ENCODE measurements around the gene CEP72. TPM values are rescaled to one million over a fixed set of nuclear protein-coding genes. Genes with fewer than 3 reads are reported as not detected.

CEP72 gene
- total RNA-seq, 1 donor from 2014 or later: 2.0 TPM

GRCh38 chr5:610011-610743, 2.0 kb upstream of the CEP72 start:
- DNase-seq (ENCODE audit: missing footprints): no peak
- ATAC-seq: no peak
- intact Hi-C loops (cut with DNase I): no loop called here

- no peak for DNase-seq (ENCODE audit: missing footprints)
- no peak for ATAC-seq
- intact Hi-C loops (cut with DNase I): no loop called here
These were observed 1.1 kb upstream of the CEP72 start for GRCh38 chr5:610744-611730.

- DNase-seq (ENCODE audit: missing footprints) (peak; percentile 75), ATAC-seq (no peak)
- intact Hi-C loops (cut with DNase I): no loop called here
These were observed 621 bp downstream of the CEP72 start for GRCh38 chr5:612498-613424.

GRCh38 chr5:616484-617039, 4.4 kb downstream of the CEP72 start:
- ATAC-seq: no peak
- no peak for DNase-seq (ENCODE audit: missing footprints)
- intact Hi-C loops (cut with DNase I): no loop called here

DNA sequence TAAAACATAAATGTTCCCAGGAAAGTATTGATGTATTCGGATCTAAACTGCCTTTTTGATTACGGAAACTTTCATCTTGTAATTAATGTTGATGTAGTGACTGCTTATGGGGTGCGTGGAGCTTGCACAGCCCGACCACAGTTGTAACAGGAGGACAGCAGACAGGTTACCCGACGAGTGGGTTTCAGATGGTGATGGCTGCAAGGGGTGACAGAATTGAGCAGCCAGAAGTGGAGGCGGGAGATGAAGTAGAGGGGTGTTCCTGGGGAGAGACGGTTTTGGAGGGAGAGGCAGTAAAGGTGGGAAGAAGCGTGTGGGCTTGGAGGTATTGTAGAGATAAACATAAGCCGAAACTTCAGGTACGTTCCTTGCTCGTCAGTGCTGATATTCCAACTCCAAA, 5.8 kb downstream of the CEP72 start:
- no peak for ATAC-seq
- DNase-seq (ENCODE audit: missing footprints): no peak
- intact Hi-C loops (cut with DNase I): no loop called here

DNA sequence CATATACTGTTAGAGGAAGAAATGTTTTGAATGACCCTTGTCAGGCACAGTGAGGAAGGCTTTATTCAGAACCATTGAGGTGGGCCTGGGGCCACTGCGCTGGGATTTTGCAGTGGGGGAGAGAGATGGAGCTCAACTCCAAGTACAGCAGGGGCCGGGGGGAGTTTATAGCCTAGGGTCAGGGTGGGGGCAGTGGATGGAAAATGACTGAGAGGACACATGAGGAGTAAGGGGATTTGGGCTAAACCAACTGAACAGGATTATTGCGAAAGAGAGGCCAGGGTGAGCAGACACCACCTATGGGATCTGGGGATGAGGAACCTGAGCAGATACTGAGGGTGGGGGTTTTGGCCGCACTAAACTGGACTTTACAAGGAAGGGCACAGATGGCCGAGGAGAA, 6.3 kb downstream of the CEP72 start:
- DNase-seq (ENCODE audit: missing footprints) (no peak), ATAC-seq (no peak)
- intact Hi-C loops (cut with DNase I): no loop called here

DNA sequence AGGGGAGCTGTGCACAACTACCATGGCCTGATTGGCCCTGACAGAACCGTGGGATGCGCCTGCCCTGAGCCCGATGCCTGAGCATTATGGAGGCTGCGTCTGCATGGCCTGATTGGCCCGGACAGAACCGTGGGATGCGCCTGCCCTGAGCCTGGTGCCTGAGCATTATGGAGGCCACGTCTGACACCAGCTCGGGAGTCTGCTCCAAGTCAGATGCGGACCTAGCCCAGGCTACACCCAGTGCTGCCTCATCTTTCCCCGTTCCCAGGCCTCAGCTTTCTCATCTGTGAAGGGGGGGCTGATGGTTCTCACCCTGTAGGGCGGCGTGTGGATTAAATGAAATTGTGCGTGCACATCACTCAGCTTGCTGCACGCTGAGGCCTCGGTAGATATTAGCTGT, 7.3 kb downstream of the CEP72 start:
- DNase-seq (ENCODE audit: missing footprints) (no peak), ATAC-seq (no peak)
- intact Hi-C loops (cut with DNase I): no loop called here

DNA sequence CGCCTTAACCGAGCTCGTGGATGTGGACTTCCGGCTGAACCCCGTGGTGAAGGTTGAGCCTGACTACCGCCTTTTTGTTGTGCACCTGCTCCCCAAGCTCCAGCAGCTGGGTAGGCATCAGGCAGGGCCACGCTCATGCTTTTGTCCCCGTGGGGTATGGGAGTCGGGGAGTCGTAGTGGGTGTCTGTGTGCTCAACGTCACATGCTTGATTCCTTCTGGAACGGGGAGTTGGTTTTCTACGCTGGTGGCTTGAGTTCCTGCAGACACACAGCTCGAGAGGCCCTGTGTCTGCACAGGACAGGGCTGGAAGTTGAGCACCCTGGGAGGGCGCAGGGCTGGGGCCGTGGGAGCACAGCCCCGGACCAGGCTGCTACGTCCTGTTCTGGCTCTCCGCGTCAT, 8.0 kb downstream of the CEP72 start:
- DNase-seq (ENCODE audit: missing footprints): no peak
- ATAC-seq: no peak
- intact Hi-C loops (cut with DNase I): no loop called here

GRCh38 chr5:620586-621180, 8.5 kb downstream of the CEP72 start:
- ATAC-seq: no peak
- no peak for DNase-seq (ENCODE audit: missing footprints)
- intact Hi-C loops (cut with DNase I): no loop called here

DNA sequence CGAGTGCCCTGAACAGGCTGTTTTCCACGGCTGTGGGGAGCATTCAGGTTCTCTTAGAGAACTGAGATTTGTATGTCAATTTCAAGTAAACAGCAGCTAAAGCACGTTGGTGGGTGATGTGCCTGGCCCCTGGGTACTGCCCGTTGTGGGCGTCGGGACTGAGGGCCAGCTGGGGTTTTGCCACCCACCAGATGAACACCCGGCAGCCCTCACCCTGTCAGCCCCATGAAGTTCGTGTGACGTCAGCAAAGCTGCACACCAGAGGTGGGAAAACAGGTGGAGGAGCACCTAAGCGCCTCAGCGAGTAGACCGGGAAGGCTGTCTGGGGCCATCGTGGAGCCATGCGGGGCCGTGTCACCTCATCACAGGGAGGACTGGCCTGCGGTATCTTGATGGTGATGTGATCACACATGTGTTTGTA, 9.2 kb downstream of the CEP72 start:
- DNase-seq (ENCODE audit: missing footprints) (no peak), ATAC-seq (no peak)
- intact Hi-C loops (cut with DNase I): no loop called here

DNA sequence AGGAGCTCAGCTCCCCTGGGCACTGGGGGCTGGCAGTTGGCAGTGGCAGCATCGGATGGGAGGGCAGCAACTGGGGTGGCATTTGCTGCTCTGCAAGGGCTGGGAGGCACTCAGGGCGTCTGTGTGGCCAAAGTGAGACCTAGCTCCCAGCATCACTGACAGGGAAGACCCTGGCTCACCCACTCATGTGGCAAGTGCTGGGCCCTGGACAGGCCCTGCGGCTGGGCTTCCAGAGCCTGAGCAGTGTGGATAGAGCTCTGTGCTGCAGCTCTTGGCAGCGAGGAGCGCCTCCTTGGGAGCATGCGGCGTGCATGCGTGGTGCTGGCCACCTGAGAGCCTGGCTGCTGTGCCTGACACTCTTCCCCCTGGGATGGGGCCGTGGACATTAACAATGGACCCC, 10.2 kb downstream of the CEP72 start:
- DNase-seq (ENCODE audit: missing footprints): no peak
- ATAC-seq: no peak
- intact Hi-C loops (cut with DNase I): no loop called here

DNA sequence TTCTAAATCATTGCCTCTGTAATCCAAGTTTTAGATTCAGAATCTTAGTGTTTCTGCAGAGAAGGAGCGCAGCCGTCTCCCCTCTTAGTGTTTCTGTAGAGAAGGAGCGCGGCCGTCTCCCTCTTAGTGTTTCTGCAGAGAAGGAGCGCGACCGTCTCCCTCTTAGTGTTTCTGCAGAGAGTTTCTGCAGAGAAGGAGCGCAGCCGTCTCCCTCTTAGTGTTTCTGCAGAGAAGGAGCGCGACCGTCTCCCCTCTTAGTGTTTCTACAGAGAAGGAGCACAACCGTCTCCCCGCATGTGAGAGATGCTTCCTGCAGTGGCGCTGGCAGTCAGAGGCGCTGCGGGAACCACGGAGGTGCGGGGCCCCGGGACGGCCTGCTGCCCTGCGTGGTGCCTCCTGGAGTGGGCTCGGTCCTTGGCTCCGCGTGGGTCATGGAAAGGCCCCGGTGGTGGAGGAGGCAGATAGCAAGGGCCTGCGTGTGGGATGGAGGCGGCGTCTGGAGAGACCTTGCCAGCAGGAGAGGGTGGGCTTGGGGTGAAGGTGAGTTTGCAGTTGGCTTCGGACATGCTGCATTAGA, 10.9 kb downstream of the CEP72 start:
- DNase-seq (ENCODE audit: missing footprints) (no peak), ATAC-seq (no peak)
- intact Hi-C loops (cut with DNase I): no loop called here

DNA sequence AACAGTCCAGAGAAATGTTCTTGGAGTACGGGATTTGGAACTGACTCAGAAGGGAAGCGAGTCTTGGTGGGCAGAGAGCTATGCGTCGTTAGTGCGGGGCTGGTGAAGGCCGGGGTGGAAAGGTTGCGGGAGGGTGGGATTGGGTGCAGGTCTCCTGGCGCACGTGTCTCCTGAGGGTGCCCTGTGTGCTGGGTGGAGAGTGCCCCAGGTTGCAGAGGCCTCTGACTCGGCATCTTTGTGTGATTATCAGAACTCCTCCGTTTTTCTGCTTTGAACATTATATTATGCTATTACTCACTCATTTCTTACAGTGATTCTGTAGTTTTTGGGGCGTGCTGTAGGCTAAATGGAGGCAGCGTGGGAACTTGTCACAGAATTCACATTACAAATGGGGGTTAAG, 11.4 kb downstream of the CEP72 start:
- ATAC-seq (no peak), DNase-seq (ENCODE audit: missing footprints) (no peak)
- intact Hi-C loops (cut with DNase I): no loop called here

DNA sequence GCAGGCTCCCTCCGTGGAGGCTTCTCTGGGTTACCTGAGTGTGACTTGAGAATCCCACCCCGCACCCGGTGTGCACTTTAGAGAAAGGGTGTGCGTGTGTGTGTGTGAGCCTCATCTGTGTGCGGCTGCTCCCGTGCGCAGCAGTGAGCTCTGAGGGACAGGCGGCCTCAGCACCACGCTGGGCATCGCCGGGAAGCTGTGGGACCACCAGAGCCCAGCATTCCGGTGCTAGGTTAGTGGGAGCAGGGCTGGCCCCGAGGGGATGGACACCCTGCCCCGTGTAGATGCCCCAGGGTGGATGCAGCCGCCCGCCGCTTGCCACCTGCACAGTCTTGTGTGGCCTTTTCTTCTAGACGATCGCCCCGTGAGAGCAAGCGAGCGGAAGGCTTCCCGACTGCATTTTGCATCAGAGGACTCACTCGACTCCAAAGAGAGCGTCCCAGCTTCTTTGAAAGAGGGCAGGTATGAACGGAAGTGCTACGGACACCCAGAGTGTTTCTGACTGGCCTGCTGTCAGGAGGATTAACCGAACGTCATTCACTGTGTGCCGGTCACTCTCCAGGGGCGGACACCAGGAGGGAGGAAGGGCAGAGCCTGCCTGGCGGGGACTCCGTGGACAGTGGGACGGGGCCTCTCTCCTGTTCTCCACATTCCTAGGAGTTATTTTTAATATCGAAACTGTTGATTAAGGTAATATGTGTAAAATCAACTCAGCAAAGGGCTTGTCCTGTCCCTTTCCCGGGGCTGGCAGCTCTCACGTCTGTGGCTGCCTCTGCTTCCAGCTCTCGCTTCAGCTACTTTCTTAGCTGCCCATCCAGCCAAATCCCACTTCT, 12.2 kb downstream of the CEP72 start:
- intact Hi-C loops (cut with DNase I): no loop called here
- ATAC-seq: no peak
- peak; percentile 59 for DNase-seq (ENCODE audit: missing footprints)

GRCh38 chr5:624951-625230, 12.8 kb downstream of the CEP72 start:
- ATAC-seq (no peak), DNase-seq (ENCODE audit: missing footprints) (no peak)
- intact Hi-C loops (cut with DNase I): no loop called here

GRCh38 chr5:625516-625915, 13.4 kb downstream of the CEP72 start:
- intact Hi-C loops (cut with DNase I): no loop called here
- DNase-seq (ENCODE audit: missing footprints) (no peak), ATAC-seq (no peak)

- ATAC-seq: no peak
- intact Hi-C loops (cut with DNase I): no loop called here
- no peak for DNase-seq (ENCODE audit: missing footprints)
These were observed 14.7 kb downstream of the CEP72 start for GRCh38 chr5:626850-627249.

DNA sequence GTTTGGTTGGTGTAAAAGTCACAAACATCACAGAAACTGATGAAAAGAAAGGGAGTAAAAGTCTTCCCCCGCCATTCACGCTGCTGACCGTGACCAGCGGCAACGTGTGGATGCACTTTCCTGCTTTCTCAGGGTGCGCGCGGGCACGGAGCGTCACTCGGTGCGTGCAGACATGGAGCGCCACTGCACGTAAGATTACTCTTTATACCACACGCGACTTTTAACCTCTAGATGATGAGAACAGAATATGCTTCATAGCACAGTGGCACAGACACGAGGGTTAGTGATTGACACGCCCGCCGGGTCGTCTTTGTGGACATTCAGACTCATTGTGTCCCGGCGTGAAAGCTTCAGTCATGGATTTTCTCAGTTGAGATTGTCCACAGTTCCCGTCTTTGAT, 15.7 kb downstream of the CEP72 start:
- intact Hi-C loops (cut with DNase I): no loop called here
- DNase-seq (ENCODE audit: missing footprints) (no peak), ATAC-seq (no peak)
